Spinal cord (tissue), 10 donors: Measurements from ENCODE around the gene CHST1. TPM values are rescaled to one million over a fixed set of nuclear protein-coding genes. Genes with fewer than 3 reads are reported as not detected.

ENCODE experiments used
- DNase-seq, 6 donors: peaks; one replicate each; pipeline versions ENCODE4 v3.0.0 to v3.0.0-alpha.2; 2013 to 2015; ENCODE audit warnings: low spot score in 6 of 6, low read depth in 4 of 6
- H3K27ac ChIP-seq: one replicate; pipeline ENCODE4 v1.5.1; 2013; ENCODE audit warnings: low read depth, low read length, control low read depth
- H3K27me3 ChIP-seq: one replicate; pipeline ENCODE4 v1.6.1; 2013; ENCODE audit warnings: low read length; ENCODE audit not compliant: control insufficient read depth, insufficient read depth
- H3K36me3 ChIP-seq: one replicate; pipeline ENCODE4 v1.6.1; 2013; ENCODE audit warnings: low read length; ENCODE audit not compliant: control insufficient read depth, insufficient read depth
- H3K4me1 ChIP-seq: one replicate; pipeline ENCODE4 v1.6.1; 2013; ENCODE audit warnings: low read length; ENCODE audit not compliant: control insufficient read depth, insufficient read depth
- H3K4me3 ChIP-seq: one replicate; pipeline ENCODE4 v1.5.1; 2013; ENCODE audit warnings: low read depth, low read length, control low read depth
- H3K9me3 ChIP-seq: one replicate; pipeline ENCODE4 v1.6.1; 2013; ENCODE audit warnings: low read length; ENCODE audit not compliant: control insufficient read depth, insufficient read depth
- WGBS: methylation state at CpG from one replicate; pipeline ENCODE4 v1.1.5; 2013; ENCODE audit warnings: missing lambda C conversion rate; ENCODE audit not compliant: insufficient coverage; 5-methylcytosine and 5-hydroxymethylcytosine counted together
- polyA plus RNA-seq, 2 donors: library from polyadenylated mRNA; unstranded; fragments of 120-200 nt; gene quantifications; one replicate each; pipeline ENCODE4 v1.2.1, GENCODE V29; 2013; ENCODE audit not compliant: insufficient read length in 2 of 2
- total RNA-seq, 2 donors: library from RNA; depleted of rRNA in 1 of 2; stranded (reverse); fragments of 120-200 nt in 1 of 2; fragments of >200 nt in 1 of 2; gene quantifications; one replicate each; pipeline versions ENCODE4 v1.2.3 to v1.2.4, GENCODE V29; 2013 to 2014
- donor health status: healthy.

CHST1 gene
- total and polyA plus RNA-seq, 4 donors, result 8.5 to 62.4 (median 33.7) TPM

GRCh38 chr11:45676522-45677095 is 11.2 kb upstream of the CHST1 start:
- Histone ChIP-seq H3K27ac (no peak overlapping the region), H3K4me3 (no peak overlapping the region), H3K9me3 (no peaks in the 10 kb centered on the region), H3K27me3 (no peaks in the 10 kb centered on the region), H3K4me1 (peaks cover 16% of the 10 kb centered on the region), H3K36me3 (no peaks in the 10 kb centered on the region)
- no peak for DNase-seq
- WGBS, result 92% methylated on average over 4 of the region's 7 CpGs

GRCh38 chr11:45675646-45676045 is 10.2 kb upstream of the CHST1 start:
- Histone ChIP-seq H3K4me1 (peaks cover 26% of the 10 kb centered on the region), H3K27ac (no peak overlapping the region), H3K4me3 (no peak overlapping the region), H3K9me3 (no peaks in the 10 kb centered on the region), H3K27me3 (no peaks in the 10 kb centered on the region), H3K36me3 (no peaks in the 10 kb centered on the region)
- no peak for DNase-seq
- WGBS, result 63% methylated on average over 4 of the region's 4 CpGs

DNA sequence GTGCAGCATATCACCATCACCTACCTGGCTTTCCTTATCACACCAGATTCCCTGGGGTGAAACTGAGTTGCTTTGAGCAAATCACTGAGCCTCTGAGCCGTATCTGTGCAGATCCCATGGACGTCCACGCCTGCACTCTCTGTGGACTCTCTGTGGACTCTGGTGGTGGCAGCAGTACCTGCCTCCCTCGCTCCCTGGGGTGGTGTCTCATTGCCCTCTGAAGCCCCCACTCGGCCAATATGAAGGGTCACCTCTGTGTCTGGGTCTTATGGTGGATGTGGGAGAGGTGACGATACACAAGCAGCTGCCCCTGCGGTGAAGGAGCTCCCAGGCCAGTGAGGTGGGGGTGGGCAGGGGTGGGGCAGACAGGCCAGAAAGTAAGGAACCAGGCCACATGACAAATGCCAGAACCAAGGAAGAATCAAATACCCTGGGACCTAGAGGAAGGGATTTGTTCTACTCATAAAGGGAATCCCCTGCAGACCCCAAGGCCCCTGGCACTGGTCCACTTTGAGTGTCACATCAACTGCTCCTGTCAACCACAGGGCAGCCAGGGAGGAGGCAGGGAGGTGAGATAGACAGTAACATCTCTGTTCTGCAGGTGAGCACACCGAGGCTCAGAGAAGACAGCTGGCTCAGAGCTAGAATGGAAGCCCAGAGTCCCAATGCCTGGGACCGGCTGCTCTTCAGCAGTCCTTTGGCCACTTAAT is 9.2 kb upstream of the CHST1 start:
- DNase-seq, result no peak
- H3K27me3 ChIP-seq, result no peaks in the 10 kb centered on the region
- H3K27ac ChIP-seq, result no peak overlapping the region
- 93% methylated on average over 9 of the region's 9 CpGs for WGBS
- no peak overlapping the region for H3K4me3 ChIP-seq
- H3K4me1 ChIP-seq, result peaks cover 30% of the 10 kb centered on the region
- no peaks in the 10 kb centered on the region for H3K9me3 ChIP-seq
- no peaks in the 10 kb centered on the region for H3K36me3 ChIP-seq

GRCh38 chr11:45673441-45673840 is 8.0 kb upstream of the CHST1 start:
- WGBS, result 98% methylated on average over 4 of the region's 4 CpGs
- no peaks in the 10 kb centered on the region for H3K9me3 ChIP-seq
- H3K27ac ChIP-seq, result no peak overlapping the region
- DNase-seq, result no peak
- H3K27me3 ChIP-seq, result no peaks in the 10 kb centered on the region
- H3K4me1 ChIP-seq, result peaks cover 30% of the 10 kb centered on the region
- H3K4me3 ChIP-seq, result no peak overlapping the region
- H3K36me3 ChIP-seq, result no peaks in the 10 kb centered on the region

DNA sequence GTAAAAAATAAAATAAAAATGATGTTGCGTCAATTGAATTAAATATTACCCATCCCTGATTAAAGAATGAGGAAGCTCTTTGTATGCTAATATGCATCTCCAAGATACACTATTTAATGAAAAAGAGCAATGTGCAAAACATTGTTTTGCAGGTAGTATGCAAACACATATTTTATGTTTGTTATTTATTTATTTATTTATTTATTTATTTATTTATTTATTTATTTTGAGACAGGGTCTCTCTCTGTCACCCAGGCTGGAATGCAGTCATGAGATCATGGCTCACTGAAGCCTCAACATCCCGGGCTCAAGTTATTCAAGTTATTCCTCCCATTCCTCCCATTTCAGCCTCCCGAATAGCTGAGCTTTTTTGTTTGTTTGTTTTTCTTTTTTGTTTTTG is 7.2 kb upstream of the CHST1 start:
- WGBS, result no CpG with 5 or more reads among the region's 3 CpGs
- DNase-seq, result no peak

GRCh38 chr11:45671246-45672171 is 6.1 kb upstream of the CHST1 start:
- Histone ChIP-seq H3K27me3 (no peaks in the 10 kb centered on the region), H3K4me1 (peaks cover 22% of the 10 kb centered on the region), H3K9me3 (no peaks in the 10 kb centered on the region), H3K36me3 (no peaks in the 10 kb centered on the region), H3K27ac (no peak overlapping the region), H3K4me3 (no peak overlapping the region)
- peak in 1 of 6 donors; percentile 63 for DNase-seq
- WGBS, result 88% methylated on average over 7 of the region's 12 CpGs

More for the DNA sequence above, 7.2 kb upstream of the CHST1 start:
- Histone ChIP-seq H3K36me3 (no peaks in the 10 kb centered on the region), H3K27ac (no peak overlapping the region), H3K4me1 (peaks cover 24% of the 10 kb centered on the region), H3K27me3 (no peaks in the 10 kb centered on the region), H3K9me3 (no peaks in the 10 kb centered on the region), H3K4me3 (no peak overlapping the region)

DNA sequence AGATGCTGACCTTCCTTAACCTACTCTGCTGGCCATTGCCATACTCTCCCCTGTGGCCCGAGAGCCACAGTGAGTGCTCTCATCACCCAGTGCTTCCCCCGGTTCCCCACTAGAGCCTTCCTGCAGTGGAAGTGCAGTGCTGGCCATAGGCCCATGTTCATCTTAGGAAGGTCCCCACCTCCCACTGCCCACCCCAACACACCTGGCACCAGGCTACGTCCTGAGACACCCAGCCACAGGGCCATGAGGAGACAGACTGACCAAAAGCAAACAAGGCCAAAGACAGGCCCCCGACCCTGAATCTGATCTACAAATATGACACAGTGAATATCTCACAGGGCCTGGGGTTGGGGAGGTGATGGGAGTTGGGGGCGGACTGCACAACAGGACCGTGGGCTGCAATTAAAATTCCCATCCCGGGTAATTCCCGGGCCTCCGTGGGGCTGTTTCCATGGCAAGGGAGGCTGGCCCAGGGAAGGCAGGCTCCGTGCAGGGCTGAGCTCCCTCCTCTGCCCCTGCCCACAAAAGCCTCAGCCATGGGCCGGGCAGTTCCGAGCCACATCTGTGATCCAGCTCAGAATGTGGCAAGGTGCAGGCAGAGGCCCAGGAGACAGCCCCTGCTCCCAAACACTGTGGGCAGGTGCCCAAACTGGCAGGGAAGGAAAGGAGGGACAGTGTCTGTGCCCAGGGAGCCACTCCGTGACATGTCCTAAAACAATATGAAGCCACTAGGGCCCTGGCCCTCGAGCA is 5.1 kb upstream of the CHST1 start:
- no peak overlapping the region for H3K27ac ChIP-seq
- H3K9me3 ChIP-seq, result no peaks in the 10 kb centered on the region
- H3K36me3 ChIP-seq, result no peaks in the 10 kb centered on the region
- DNase-seq, result no peak
- H3K4me1 ChIP-seq, result peaks cover 31% of the 10 kb centered on the region
- H3K27me3 ChIP-seq, result no peaks in the 10 kb centered on the region
- H3K4me3 ChIP-seq, result no peak overlapping the region
- WGBS, result 41% methylated on average over 10 of the region's 14 CpGs

DNA sequence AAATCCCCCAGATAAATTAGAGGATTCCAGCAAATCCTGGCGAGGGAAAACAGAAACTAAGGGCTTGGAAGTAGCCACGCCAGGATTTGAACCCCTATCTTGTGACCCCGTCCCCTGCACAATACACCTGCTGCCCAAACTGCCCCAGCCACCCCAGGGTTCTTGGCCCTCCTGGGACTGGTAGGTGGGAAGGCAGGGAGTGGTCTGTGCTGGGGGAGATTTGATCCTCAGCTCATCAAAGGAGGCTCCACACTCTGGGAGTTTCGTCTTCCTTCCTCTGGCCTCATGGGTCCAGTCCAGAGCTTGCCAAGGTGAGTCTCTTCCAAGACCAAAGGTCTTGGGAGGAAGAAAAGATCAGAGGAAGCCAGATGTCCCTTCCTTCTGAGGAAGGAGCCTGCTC is 4.5 kb upstream of the CHST1 start:
- H3K9me3 ChIP-seq, result no peaks in the 10 kb centered on the region
- no peaks in the 10 kb centered on the region for H3K27me3 ChIP-seq
- H3K4me3 ChIP-seq, result no peak overlapping the region
- 89% methylated on average over 1 of the region's 4 CpGs for WGBS
- no peak overlapping the region for H3K27ac ChIP-seq
- H3K4me1 ChIP-seq, result peaks cover 29% of the 10 kb centered on the region
- no peak for DNase-seq
- H3K36me3 ChIP-seq, result no peaks in the 10 kb centered on the region

DNA sequence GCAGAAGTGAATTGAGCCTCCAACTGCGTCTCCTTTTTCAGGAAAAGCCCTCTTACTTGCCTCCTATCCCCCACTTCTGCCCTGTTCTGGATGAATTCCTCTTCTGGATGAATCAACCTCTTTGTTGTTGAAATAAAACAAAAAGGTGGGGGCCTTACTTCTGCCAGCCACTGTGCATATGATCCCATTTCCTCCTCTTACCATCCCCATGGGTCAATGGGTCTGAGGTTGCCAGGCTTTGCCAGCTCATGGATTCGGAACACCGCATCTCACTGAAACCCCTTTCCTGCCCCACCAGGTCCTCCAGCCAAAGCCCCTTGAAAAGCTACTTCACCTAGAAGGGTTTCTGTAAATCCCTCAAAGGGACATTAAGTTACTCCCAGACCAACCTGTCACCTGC is 3.7 kb upstream of the CHST1 start:
- Histone ChIP-seq H3K27ac (no peak overlapping the region), H3K36me3 (no peaks in the 10 kb centered on the region), H3K4me1 (peaks cover 36% of the 10 kb centered on the region), H3K4me3 (no peak overlapping the region), H3K27me3 (no peaks in the 10 kb centered on the region), H3K9me3 (no peaks in the 10 kb centered on the region)
- WGBS, result 90% methylated on average over 3 of the region's 3 CpGs
- DNase-seq, result no peak
